ENCODE measurements around the gene SLC1A7.

DNA sequence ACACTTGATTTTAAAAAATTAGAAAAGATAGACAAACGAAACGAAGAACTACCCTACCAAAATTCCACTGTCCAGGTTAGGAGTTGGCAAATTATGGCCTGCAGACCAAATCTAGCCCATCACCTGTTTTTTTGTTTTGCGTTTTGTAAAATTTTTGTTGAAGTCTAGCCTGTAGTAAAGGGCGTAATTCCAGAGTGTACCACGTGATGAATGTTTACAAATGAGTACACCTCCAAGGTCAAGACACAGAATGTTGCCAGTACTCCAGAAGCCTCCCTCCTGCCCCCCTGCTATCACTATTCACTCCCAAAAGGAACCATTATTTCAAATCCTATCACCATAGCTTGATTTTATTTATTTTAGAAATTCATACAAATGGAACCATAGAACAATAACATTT is 97.5 kb downstream of the SLC1A7 start:
- TF ChIP-seq NFIC (IDR thresholded peaks at IDR 0.05) (no peak), YY1 (IDR thresholded peaks at IDR 0.05; ENCODE audit: low read depth) (no peak), TAF1 (IDR thresholded peaks at IDR 0.05; ENCODE audit: low read depth) (no peak), RAD21 (IDR thresholded peaks at IDR 0.05; ENCODE audit: low read depth) (no peak), CEBPB (IDR thresholded peaks at IDR 0.05) (no peak), TEAD4 (IDR thresholded peaks at IDR 0.05) (no peak), EP300 (IDR thresholded peaks at IDR 0.05; ENCODE audit: borderline replicate concordance) (no peak)
- TF ChIP-seq, protein P1, sequence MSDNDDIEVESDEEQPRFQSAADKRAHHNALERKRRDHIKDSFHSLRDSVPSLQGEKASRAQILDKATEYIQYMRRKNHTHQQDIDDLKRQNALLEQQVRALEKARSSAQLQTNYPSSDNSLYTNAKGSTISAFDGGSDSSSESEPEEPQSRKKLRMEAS (IDR thresholded peaks at IDR 0.05): no peak
- TF ChIP-seq, protein P2, sequence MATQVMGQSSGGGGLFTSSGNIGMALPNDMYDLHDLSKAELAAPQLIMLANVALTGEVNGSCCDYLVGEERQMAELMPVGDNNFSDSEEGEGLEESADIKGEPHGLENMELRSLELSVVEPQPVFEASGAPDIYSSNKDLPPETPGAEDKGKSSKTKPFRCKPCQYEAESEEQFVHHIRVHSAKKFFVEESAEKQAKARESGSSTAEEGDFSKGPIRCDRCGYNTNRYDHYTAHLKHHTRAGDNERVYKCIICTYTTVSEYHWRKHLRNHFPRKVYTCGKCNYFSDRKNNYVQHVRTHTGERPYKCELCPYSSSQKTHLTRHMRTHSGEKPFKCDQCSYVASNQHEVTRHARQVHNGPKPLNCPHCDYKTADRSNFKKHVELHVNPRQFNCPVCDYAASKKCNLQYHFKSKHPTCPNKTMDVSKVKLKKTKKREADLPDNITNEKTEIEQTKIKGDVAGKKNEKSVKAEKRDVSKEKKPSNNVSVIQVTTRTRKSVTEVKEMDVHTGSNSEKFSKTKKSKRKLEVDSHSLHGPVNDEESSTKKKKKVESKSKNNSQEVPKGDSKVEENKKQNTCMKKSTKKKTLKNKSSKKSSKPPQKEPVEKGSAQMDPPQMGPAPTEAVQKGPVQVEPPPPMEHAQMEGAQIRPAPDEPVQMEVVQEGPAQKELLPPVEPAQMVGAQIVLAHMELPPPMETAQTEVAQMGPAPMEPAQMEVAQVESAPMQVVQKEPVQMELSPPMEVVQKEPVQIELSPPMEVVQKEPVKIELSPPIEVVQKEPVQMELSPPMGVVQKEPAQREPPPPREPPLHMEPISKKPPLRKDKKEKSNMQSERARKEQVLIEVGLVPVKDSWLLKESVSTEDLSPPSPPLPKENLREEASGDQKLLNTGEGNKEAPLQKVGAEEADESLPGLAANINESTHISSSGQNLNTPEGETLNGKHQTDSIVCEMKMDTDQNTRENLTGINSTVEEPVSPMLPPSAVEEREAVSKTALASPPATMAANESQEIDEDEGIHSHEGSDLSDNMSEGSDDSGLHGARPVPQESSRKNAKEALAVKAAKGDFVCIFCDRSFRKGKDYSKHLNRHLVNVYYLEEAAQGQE (IDR thresholded peaks at IDR 0.05; ENCODE audit: low read depth): no peak

Data from Ishikawa (cell line).